Hepatocyte (in vitro differentiated cells): ENCODE measurements around the gene WDR6. TPM values are rescaled to one million over a fixed set of nuclear protein-coding genes. Genes with fewer than 3 reads are reported as not detected.

Source experiments
- DNase-seq: peaks from one replicate; pipeline ENCODE4 v3.0.0-alpha.2; 2016; ENCODE audit warnings: low spot score
- H2AFZ ChIP-seq: fragments of 200-600 bp; sonication (generic); 2 replicates; pipeline ENCODE4 v1.6.0; 2016; ENCODE audit warnings: antibody characterized with exemption, mild to moderate bottlenecking
- H3K27ac ChIP-seq: fragments of 200-600 bp; sonication (generic); 2 replicates; pipeline ENCODE4 v1.5.1; 2016; ENCODE audit warnings: mild to moderate bottlenecking
- H3K27me3 ChIP-seq: fragments of 200-600 bp; sonication (generic); 2 replicates; pipeline ENCODE4 v1.6.1; 2016
- H3K36me3 ChIP-seq: fragments of 200-600 bp; sonication (generic); replicated peaks from 2 replicates; pipeline ENCODE4 v1.5.1; 2016; ENCODE audit warnings: low read depth; ENCODE audit not compliant: insufficient read depth
- H3K4me1 ChIP-seq: fragments of 200-600 bp; sonication (generic); 2 replicates; pipeline ENCODE4 v1.5.1; 2016; ENCODE audit warnings: mild to moderate bottlenecking, moderate library complexity; ENCODE audit not compliant: insufficient read depth
- H3K4me2 ChIP-seq: fragments of 200-600 bp; sonication (generic); 2 replicates; pipeline ENCODE4 v1.6.0; 2016
- H3K4me3 ChIP-seq: fragments of 200-600 bp; sonication (generic); 2 replicates; pipeline ENCODE4 v1.5.1; 2016; ENCODE audit warnings: mild to moderate bottlenecking
- H3K79me2 ChIP-seq: fragments of 200-600 bp; sonication (generic); 2 replicates; pipeline ENCODE4 v1.6.0; 2017; ENCODE audit warnings: mild to moderate bottlenecking
- H3K9me2 ChIP-seq: fragments of 200-600 bp; sonication (generic); replicated peaks from 2 replicates; pipeline ENCODE4 v1.6.0; 2017; ENCODE audit warnings: mild to moderate bottlenecking; ENCODE audit not compliant: insufficient read depth
- H3K9me3 ChIP-seq: fragments of 200-600 bp; sonication (generic); 2 replicates; pipeline ENCODE4 v1.5.1; 2016; ENCODE audit warnings: low read depth, mild to moderate bottlenecking
- H4K20me1 ChIP-seq: fragments of 200-600 bp; sonication (generic); 2 replicates; pipeline ENCODE4 v1.6.0; 2016; ENCODE audit warnings: mild to moderate bottlenecking; ENCODE audit not compliant: insufficient read depth, poor library complexity, severe bottlenecking
- EZH2 ChIP-seq: fragments of 200-600 bp; sonication (generic); IDR thresholded peaks from 2 replicates; pipeline ENCODE4 v1.6.1; 2016; ENCODE audit warnings: antibody characterized with exemption, mild to moderate bottlenecking, borderline replicate concordance
- EZH2phosphoT487 ChIP-seq: fragments of 200-600 bp; sonication (generic); IDR thresholded peaks from one replicate; pipeline ENCODE4 v1.6.1; 2018; ENCODE audit warnings: antibody characterized with exemption, mild to moderate bottlenecking, low read depth, moderate library complexity; ENCODE audit not compliant: unreplicated experiment, severe bottlenecking
- WGBS: methylation state at CpG from one replicate; pipeline ENCODE4 v1.1.6; 2016; ENCODE audit warnings: low lambda C conversion rate; ENCODE audit errors: missing lambda C conversion rate; 5-methylcytosine and 5-hydroxymethylcytosine counted together
- polyA plus RNA-seq: library from polyadenylated mRNA; unstranded; fragments of >200 nt; fragmentation: Nextera tagmentation; extraction: Ambion mirVana; gene quantifications from 2 replicates; pipeline ENCODE4 v1.2.1, GENCODE V29; 2016
- total RNA-seq: library from RNA; depleted of rRNA; stranded (reverse); fragments of >200 nt; gene quantifications from 2 replicates; pipeline ENCODE4 v1.2.3, GENCODE V29; 2014
- TF ChIP-seq, protein P1 (sequence below): fragments of 200-600 bp; sonication (generic); IDR thresholded peaks from 2 replicates; pipeline ENCODE4 v1.5.1; 2016; ENCODE audit warnings: antibody characterized with exemption, mild to moderate bottlenecking; ENCODE audit not compliant: poor library complexity

Gene WDR6
- total and polyA plus RNA-seq, 2 experiments from 2014 or later: 157 to 190 TPM

GRCh38 chr3:49004352-49005302, 2.6 kb upstream of the WDR6 start:
- H3K27me3 ChIP-seq: no peaks in the 10 kb centered on the region
- H4K20me1 ChIP-seq: peaks cover 18% of the 10 kb centered on the region
- no peaks in the 10 kb centered on the region for H3K9me2 ChIP-seq
- H3K27ac ChIP-seq: no peak overlapping the region
- no peak overlapping the region for H3K4me3 ChIP-seq
- no peak for DNase-seq
- H3K4me2 ChIP-seq: no peak overlapping the region
- H3K4me1 ChIP-seq: peaks cover 13% of the 10 kb centered on the region
- H3K79me2 ChIP-seq: peaks cover 21% of the 10 kb centered on the region
- no peaks in the 10 kb centered on the region for H3K9me3 ChIP-seq
- no peak overlapping the region for H2AFZ ChIP-seq
- 90% methylated on average over 16 of the region's 16 CpGs for WGBS
- TF ChIP-seq, protein P1, sequence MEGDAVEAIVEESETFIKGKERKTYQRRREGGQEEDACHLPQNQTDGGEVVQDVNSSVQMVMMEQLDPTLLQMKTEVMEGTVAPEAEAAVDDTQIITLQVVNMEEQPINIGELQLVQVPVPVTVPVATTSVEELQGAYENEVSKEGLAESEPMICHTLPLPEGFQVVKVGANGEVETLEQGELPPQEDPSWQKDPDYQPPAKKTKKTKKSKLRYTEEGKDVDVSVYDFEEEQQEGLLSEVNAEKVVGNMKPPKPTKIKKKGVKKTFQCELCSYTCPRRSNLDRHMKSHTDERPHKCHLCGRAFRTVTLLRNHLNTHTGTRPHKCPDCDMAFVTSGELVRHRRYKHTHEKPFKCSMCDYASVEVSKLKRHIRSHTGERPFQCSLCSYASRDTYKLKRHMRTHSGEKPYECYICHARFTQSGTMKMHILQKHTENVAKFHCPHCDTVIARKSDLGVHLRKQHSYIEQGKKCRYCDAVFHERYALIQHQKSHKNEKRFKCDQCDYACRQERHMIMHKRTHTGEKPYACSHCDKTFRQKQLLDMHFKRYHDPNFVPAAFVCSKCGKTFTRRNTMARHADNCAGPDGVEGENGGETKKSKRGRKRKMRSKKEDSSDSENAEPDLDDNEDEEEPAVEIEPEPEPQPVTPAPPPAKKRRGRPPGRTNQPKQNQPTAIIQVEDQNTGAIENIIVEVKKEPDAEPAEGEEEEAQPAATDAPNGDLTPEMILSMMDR: no peak
- no peak for TF ChIP-seq EZH2phosphoT487
- no peak for TF ChIP-seq EZH2
- H3K36me3 ChIP-seq: no peaks in the 10 kb centered on the region

- no peak overlapping the region for H3K27ac ChIP-seq
- 96% methylated on average over 3 of the region's 3 CpGs for WGBS
- H3K36me3 ChIP-seq: no peaks in the 10 kb centered on the region
- peaks cover 24% of the 10 kb centered on the region for H4K20me1 ChIP-seq
- no peak for DNase-seq
- H3K9me3 ChIP-seq: no peaks in the 10 kb centered on the region
- no peaks in the 10 kb centered on the region for H3K9me2 ChIP-seq
- no peaks in the 10 kb centered on the region for H3K27me3 ChIP-seq
- TF ChIP-seq EZH2phosphoT487: no peak
- TF ChIP-seq, protein P1: no peak
- H3K4me3 ChIP-seq: no peak overlapping the region
- H3K79me2 ChIP-seq: peaks cover 28% of the 10 kb centered on the region
- H3K4me2 ChIP-seq: no peak overlapping the region
- peaks cover 7% of the 10 kb centered on the region for H3K4me1 ChIP-seq
- H2AFZ ChIP-seq: no peak overlapping the region
These were observed 1.9 kb upstream of the WDR6 start for GRCh38 chr3:49005303-49005680.

- Histone ChIP-seq H3K27me3 (no peaks in the 10 kb centered on the region), H2AFZ (no peak overlapping the region), H3K4me1 (peaks cover 4% of the 10 kb centered on the region), H3K9me3 (no peaks in the 10 kb centered on the region), H3K4me3 (no peak overlapping the region), H3K27ac (peak overlapping the region; percentile 95), H3K9me2 (no peaks in the 10 kb centered on the region), H3K79me2 (peaks cover 35% of the 10 kb centered on the region), H3K36me3 (no peaks in the 10 kb centered on the region), H4K20me1 (peaks cover 30% of the 10 kb centered on the region), H3K4me2 (peak overlapping the region; percentile 88)
- 97% methylated on average over 5 of the region's 5 CpGs for WGBS
- DNase-seq: no peak
- no peak for TF ChIP-seq EZH2
- TF ChIP-seq EZH2phosphoT487: no peak
- TF ChIP-seq, protein P1: no peak
These were observed 1.2 kb upstream of the WDR6 start for GRCh38 chr3:49005998-49006397.
